Astrocyte (in vitro differentiated cells and primary cell): ENCODE data around the gene GPD1. TPM values are rescaled to one million over a fixed set of nuclear protein-coding genes. Genes with fewer than 3 reads are reported as not detected.
A peak's percentile ranks its signal among the peaks of the same experiment; 100 is the strongest.

Experiments used
- DNase-seq: peaks from one replicate; pipeline ENCODE4 v3.0.0-alpha.2; 2010; ENCODE audit warnings: low read depth
- FAIRE-seq: peaks from 2 replicates; lab custom pipeline; 2011; peaks lifted over from hg19 to GRCh38; lab: Jason Lieb, UNC
- H2AFZ ChIP-seq: 2 replicates; pipeline ENCODE4 v1.6.0; 2012; ENCODE audit warnings: low read depth, low read length, inconsistent platforms
- H3K27ac ChIP-seq: 2 replicates; pipeline ENCODE4 v1.5.1; 2011; ENCODE audit warnings: low read depth, low read length, inconsistent platforms
- H3K27me3 ChIP-seq: 2 replicates; pipeline ENCODE4 v1.6.0; 2011; ENCODE audit warnings: low read length, inconsistent platforms; ENCODE audit not compliant: insufficient read depth
- H3K36me3 ChIP-seq: 2 replicates; pipeline ENCODE4 v1.5.1; 2011; ENCODE audit warnings: low read length, inconsistent platforms; ENCODE audit not compliant: insufficient read depth
- H3K4me1 ChIP-seq: 2 replicates; pipeline ENCODE4 v1.5.1; 2011; ENCODE audit warnings: low read length, inconsistent platforms; ENCODE audit not compliant: insufficient read depth
- H3K4me2 ChIP-seq: 2 replicates; pipeline ENCODE4 v1.6.0; 2012; ENCODE audit warnings: low read length, inconsistent platforms
- H3K4me3 ChIP-seq: 2 replicates; pipeline ENCODE4 v1.5.1; 2011; ENCODE audit warnings: low read depth, mild to moderate bottlenecking, low read length, inconsistent platforms; ENCODE audit not compliant: insufficient read depth
- H3K79me2 ChIP-seq: 2 replicates; pipeline ENCODE4 v1.6.0; 2012; ENCODE audit warnings: mild to moderate bottlenecking, low read length, inconsistent platforms; ENCODE audit not compliant: insufficient read depth
- H3K9ac ChIP-seq: 2 replicates; pipeline ENCODE4 v1.6.0; 2012; ENCODE audit warnings: mild to moderate bottlenecking, low read length, inconsistent platforms
- H3K9me3 ChIP-seq: 2 replicates; pipeline ENCODE4 v1.5.1; 2012; ENCODE audit warnings: low read depth, mild to moderate bottlenecking, low read length, inconsistent platforms; ENCODE audit not compliant: insufficient read depth
- H4K20me1 ChIP-seq: 2 replicates; pipeline ENCODE4 v1.6.0; 2012; ENCODE audit warnings: low read length, inconsistent platforms; ENCODE audit not compliant: insufficient read depth
- H3K27ac Mint-ChIP-seq: one replicate; pipeline ENCODE4 v1.8.0; 2021; ENCODE audit warnings: mild to moderate bottlenecking, mixed read lengths; ENCODE audit not compliant: unreplicated experiment
- H3K27me3 Mint-ChIP-seq: one replicate; pipeline ENCODE4 v1.8.0; 2021; ENCODE audit warnings: low read depth, mixed read lengths; ENCODE audit not compliant: unreplicated experiment
- H3K36me3 Mint-ChIP-seq: one replicate; pipeline ENCODE4 v1.8.0; 2021; ENCODE audit warnings: low read depth, mixed read lengths; ENCODE audit not compliant: unreplicated experiment
- H3K4me1 Mint-ChIP-seq: one replicate; pipeline ENCODE4 v1.8.0; 2021; ENCODE audit warnings: low read depth, mixed read lengths; ENCODE audit not compliant: unreplicated experiment
- H3K4me3 Mint-ChIP-seq: one replicate; pipeline ENCODE4 v1.8.0; 2021; ENCODE audit warnings: mild to moderate bottlenecking, moderate library complexity, mixed read lengths; ENCODE audit not compliant: unreplicated experiment
- H3K9me3 Mint-ChIP-seq: one replicate; pipeline ENCODE4 v1.8.0; 2021; ENCODE audit warnings: mild to moderate bottlenecking, mixed read lengths; ENCODE audit not compliant: unreplicated experiment
- EZH2 ChIP-seq: IDR thresholded peaks from 2 replicates; pipeline ENCODE4 v1.6.1; 2012; ENCODE audit warnings: mild to moderate bottlenecking, low read length, inconsistent platforms; ENCODE audit not compliant: insufficient read depth
- total RNA-seq: library from RNA; stranded (reverse); gene quantifications from 2 replicates; pipeline ENCODE4 v1.2.1, GENCODE V29; 2021
- TF ChIP-seq, protein P1 (sequence below): IDR thresholded peaks from 2 replicates; pipeline ENCODE4 v1.5.1; 2011; ENCODE audit warnings: low read depth, mild to moderate bottlenecking, inconsistent platforms, low read length, moderate library complexity; ENCODE audit not compliant: insufficient read depth

Gene GPD1
- total RNA-seq, 1 donor from 2014 or later = 0.59 TPM

DNA sequence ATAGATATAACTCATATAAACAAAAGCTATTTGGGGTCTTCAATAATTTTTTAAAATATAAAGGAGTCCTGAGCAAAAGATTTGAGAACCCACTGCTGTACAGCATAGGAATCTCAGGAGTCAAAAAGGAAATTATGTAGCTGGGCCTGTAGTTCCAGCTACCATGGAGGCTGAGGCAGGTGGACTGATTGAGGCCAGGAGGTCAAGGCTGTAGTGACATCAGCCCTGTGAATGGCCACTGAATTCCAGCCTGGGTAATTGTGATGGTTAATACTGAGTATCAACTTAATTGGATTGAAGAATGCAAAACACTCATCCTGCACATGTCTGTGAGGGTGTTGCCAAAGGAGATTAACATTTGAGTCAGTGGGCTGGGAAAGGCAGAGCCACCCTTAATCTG, 52.8 kb downstream of the GPD1 start:
- H3K27ac ChIP-seq = no peak overlapping the region
- H3K36me3 Mint-ChIP-seq = peaks cover 3% of the 10 kb centered on the region
- no peaks in the 10 kb centered on the region for H3K9me3 ChIP-seq
- peaks cover 56% of the 10 kb centered on the region for H4K20me1 ChIP-seq
- no peaks in the 10 kb centered on the region for H3K36me3 ChIP-seq
- no peaks in the 10 kb centered on the region for H3K27me3 ChIP-seq
- no peaks in the 10 kb centered on the region for H3K9me3 Mint-ChIP-seq
- peak overlapping the region; percentile 66 for H3K27ac Mint-ChIP-seq
- TF ChIP-seq, protein P1, sequence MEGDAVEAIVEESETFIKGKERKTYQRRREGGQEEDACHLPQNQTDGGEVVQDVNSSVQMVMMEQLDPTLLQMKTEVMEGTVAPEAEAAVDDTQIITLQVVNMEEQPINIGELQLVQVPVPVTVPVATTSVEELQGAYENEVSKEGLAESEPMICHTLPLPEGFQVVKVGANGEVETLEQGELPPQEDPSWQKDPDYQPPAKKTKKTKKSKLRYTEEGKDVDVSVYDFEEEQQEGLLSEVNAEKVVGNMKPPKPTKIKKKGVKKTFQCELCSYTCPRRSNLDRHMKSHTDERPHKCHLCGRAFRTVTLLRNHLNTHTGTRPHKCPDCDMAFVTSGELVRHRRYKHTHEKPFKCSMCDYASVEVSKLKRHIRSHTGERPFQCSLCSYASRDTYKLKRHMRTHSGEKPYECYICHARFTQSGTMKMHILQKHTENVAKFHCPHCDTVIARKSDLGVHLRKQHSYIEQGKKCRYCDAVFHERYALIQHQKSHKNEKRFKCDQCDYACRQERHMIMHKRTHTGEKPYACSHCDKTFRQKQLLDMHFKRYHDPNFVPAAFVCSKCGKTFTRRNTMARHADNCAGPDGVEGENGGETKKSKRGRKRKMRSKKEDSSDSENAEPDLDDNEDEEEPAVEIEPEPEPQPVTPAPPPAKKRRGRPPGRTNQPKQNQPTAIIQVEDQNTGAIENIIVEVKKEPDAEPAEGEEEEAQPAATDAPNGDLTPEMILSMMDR = no peak
- TF ChIP-seq EZH2 = no peak
- no peak overlapping the region for H3K4me3 ChIP-seq
- H3K4me3 Mint-ChIP-seq = no peak overlapping the region
- H2AFZ ChIP-seq = no peak overlapping the region
- H3K4me1 ChIP-seq = peaks cover 10% of the 10 kb centered on the region
- H3K9ac ChIP-seq = no peak overlapping the region
- H3K27me3 Mint-ChIP-seq = no peaks in the 10 kb centered on the region
- no peak for FAIRE-seq
- H3K79me2 ChIP-seq = peaks cover 85% of the 10 kb centered on the region
- no peak overlapping the region for H3K4me2 ChIP-seq
- H3K4me1 Mint-ChIP-seq = peaks cover 8% of the 10 kb centered on the region
- DNase-seq = no peak

DNA sequence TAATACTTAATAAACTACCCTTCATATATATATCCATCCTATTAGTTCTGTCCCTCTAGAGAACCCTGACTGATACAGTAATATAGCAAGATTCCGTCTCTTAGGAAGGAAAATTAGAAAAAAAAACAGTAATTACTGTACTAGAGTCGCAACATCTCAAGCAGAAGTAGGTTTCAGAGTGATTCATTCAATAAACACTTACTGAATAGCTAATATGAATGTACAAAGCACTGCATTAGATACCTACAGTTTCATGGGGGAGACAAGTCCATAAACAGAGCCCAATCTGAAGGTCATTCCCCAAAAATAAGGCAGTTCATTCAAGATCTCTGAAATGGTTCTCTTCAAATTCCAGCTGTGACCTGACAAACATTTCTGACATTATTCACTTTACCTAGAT, 53.5 kb downstream of the GPD1 start:
- H3K36me3 Mint-ChIP-seq = peaks cover 3% of the 10 kb centered on the region
- peak; percentile 49 for DNase-seq
- TF ChIP-seq EZH2 = no peak
- TF ChIP-seq, protein P1 = no peak

GRCh38 chr12:50160643-50161042, 56.8 kb downstream of the GPD1 start:
- no peak overlapping the region for H2AFZ ChIP-seq
- no peak overlapping the region for H3K9ac ChIP-seq
- DNase-seq = no peak
- H3K9me3 Mint-ChIP-seq = no peaks in the 10 kb centered on the region
- TF ChIP-seq EZH2 = no peak
- TF ChIP-seq, protein P1 = no peak
- H3K4me3 Mint-ChIP-seq = no peak overlapping the region
- no peak overlapping the region for H3K27ac Mint-ChIP-seq
- H3K27ac ChIP-seq = no peak overlapping the region
- no peak overlapping the region for H3K4me2 ChIP-seq
- peaks cover 54% of the 10 kb centered on the region for H4K20me1 ChIP-seq
- peaks cover 10% of the 10 kb centered on the region for H3K4me1 ChIP-seq
- peaks cover 7% of the 10 kb centered on the region for H3K36me3 Mint-ChIP-seq
- no peak overlapping the region for H3K4me3 ChIP-seq
- FAIRE-seq = no peak
- H3K36me3 ChIP-seq = no peaks in the 10 kb centered on the region
- no peaks in the 10 kb centered on the region for H3K27me3 Mint-ChIP-seq
- no peaks in the 10 kb centered on the region for H3K27me3 ChIP-seq
- H3K79me2 ChIP-seq = peaks cover 87% of the 10 kb centered on the region
- H3K9me3 ChIP-seq = no peaks in the 10 kb centered on the region
- peaks cover 11% of the 10 kb centered on the region for H3K4me1 Mint-ChIP-seq

More for the DNA sequence above, 53.5 kb downstream of the GPD1 start:
- Histone ChIP-seq H3K27me3 (no peaks in the 10 kb centered on the region), H3K4me1 (peaks cover 10% of the 10 kb centered on the region), H4K20me1 (peaks cover 54% of the 10 kb centered on the region), H3K27ac (no peak overlapping the region), H3K79me2 (peaks cover 85% of the 10 kb centered on the region), H3K9ac (no peak overlapping the region), H3K4me2 (no peak overlapping the region), H3K36me3 (no peaks in the 10 kb centered on the region), H3K9me3 (no peaks in the 10 kb centered on the region), H2AFZ (no peak overlapping the region), H3K4me3 (no peak overlapping the region)
- Mint-ChIP-seq H3K9me3 (no peaks in the 10 kb centered on the region), H3K4me3 (no peak overlapping the region), H3K27ac (peak overlapping the region; percentile 31), H3K27me3 (no peaks in the 10 kb centered on the region), H3K4me1 (peaks cover 8% of the 10 kb centered on the region)
- FAIRE-seq = peak; percentile 50
